Hematopoietic multipotent progenitor cell treated with erythropoietin and hydrocortisone succinate and interleukin-3 and kit ligand, for 4 days (in vitro differentiated cells): Measurements from ENCODE around the gene LRP1B.

ENCODE experiments used
- DNase-seq: peaks from one replicate; pipeline ENCODE4 v3.0.0-alpha.2; 2015

LRP1B gene

DNA sequence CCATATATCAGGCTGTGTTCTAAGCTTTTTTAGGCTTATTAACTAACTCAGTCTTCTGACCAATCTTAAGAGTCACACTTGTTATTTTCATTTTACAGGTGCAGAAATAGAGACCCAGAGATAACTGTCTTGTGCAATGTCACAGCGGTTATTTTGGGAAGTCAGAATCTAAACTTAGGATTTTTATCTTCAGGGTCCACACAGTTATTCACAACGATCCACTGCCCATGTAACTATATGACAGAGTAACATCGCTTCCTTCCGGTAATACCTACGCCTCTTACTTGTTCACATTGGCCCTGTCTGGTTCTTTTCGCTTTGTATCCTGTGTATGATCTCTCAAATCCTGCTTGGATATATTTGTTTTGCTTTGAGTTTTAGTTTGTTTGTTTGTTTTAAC, 631.7 kb downstream of the LRP1B start:
- peak; percentile 46 for DNase-seq

DNA sequence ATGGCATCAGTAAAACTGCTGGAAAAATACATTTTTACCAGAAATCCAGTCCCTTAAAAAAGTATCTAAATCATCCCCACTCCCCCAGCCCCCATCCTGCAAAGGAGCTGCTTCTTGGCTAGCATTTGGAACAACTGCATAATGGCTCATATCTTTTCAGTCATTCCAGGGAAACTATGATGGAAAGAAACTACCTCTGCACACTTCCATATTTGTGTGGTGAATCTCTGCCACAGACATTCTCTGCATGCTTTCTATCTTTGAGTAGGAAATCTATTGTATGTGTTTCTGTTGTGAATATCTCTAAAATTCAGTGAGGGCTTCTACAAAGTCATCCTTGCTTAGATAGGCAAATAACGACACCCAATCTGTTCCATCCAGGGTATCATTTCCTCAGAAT, 632.3 kb downstream of the LRP1B start:
- DNase-seq, result no peak

DNA sequence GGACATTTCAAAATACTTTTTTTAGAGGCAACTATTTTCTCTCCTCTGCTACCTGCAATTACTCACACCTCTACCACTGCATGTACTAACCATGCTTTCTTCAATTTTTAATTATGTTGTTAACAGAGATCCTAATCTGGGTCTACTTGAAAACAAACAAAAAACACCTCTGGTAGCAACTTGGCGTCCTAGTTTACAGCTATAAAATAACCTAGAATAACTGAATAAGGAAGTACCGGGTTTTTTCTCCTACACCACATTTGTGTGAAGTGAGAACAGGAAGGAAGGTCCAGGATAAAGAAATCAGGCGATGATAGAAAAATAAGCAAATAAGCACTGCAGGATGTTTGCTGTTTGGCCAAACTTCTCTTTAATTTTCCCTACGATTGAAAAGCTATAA, 633.5 kb downstream of the LRP1B start:
- DNase-seq, result peak; percentile 52

DNA sequence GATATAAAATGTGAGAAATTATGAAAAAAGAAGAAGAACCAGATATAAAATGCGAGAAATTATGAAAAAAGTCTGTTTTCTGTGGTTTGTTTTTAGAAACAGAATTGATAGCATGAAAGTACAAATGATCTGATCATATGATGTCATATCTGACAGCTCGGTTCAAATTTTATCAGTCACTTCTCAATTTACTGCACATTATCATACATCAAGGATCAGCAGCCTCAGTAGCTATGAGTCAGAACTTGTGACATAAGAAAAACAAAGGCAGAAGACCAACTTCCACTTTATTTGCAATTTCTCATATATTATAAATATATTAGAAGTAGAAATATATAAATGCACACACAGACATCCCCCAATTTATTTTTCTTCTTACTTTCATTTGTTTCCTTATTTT, 634.0 kb downstream of the LRP1B start:
- peak; percentile 53 for DNase-seq

DNA sequence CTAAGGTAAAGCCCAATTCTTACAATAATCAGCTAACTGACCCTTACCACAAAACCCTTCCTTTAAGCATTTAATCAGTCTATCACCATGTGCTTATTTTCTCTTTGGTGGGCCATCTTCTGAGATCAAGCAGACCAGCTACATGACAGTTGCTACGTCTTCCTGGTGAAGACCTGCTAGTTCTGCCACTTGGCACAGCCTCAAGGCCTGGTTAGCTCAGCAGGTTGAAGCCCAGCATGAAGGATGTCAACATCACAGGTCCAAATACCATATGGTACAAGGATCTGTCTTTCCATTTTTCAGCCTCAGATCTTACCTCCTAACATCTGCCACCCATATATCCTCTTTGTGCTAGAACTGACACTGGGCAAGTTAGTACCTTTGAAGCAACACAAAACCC, 636.9 kb downstream of the LRP1B start:
- DNase-seq, result no peak

DNA sequence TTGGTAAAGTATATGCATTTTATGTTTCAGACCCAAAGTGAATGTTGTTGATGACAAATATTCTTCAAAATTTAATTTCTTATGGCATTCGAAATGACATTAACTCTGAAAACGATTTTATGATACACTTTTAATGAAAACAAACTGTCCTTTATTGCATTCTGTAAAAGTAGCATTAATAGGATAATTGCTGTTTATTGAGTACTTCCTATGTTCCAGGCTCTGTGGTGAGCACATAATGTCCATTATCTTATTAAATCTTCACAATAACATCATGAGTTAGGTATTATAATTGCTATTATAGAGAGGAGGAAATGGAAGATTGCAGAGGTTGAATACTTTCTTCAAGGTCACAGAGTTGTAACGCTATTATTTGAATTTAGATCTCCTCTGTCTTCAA, 638.0 kb downstream of the LRP1B start:
- no peak for DNase-seq

DNA sequence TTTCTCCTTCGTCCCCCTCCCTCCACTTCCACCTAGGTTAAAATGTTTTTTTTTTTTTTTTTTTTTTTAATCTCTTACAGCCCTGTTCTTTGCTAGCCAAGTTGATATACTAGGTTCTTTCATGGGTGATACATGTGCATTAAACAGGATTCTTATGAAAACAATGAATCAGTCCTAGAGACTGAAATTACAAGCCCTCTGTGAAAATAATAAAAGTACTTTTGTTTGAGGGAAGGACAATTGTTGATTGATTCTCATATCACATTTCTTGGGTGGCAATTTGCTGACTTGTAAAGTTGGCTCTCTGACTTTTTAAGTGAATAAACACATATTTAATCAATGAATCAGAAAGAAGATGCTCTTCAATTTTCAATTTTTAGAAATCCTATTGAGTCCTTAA, 639.9 kb downstream of the LRP1B start:
- no peak for DNase-seq

DNA sequence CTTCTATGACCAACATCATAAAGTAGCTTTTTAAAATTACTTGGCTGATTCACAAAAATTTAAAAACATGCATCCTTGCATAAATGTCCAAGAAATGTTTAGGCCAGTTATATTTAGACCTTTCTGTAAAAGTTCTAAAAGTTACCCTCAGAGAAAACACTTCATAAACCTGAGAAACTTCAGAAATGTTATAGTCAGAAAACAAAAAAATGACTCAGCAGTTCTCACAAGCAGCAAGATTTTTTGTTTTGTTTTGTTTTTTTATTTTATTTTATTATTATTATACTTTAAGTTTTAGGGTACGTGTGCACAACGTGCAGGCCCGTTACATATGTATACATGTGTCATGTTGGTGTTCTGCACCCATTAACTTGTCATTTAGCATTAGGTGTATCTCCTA, 648.1 kb downstream of the LRP1B start:
- DNase-seq, result no peak

DNA sequence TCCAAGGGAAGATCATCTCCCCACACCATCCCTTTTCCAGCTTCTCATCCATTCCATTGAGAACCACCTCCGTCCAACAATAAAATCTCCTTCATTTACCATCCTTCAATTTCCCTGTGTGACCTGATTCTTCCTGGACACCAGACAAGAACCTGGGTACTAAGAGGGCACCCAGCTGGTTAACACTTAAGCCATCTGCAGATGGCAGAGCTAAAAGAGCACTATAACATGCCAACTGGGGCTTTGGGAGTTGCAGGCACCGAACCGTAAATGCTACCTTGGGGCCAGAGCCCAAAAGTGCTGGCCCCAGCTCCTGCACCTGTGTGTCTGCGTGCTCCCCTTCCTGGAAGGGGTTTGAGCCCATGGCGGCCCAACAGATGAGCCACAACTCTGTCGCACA, 655.0 kb downstream of the LRP1B start:
- no peak for DNase-seq

DNA sequence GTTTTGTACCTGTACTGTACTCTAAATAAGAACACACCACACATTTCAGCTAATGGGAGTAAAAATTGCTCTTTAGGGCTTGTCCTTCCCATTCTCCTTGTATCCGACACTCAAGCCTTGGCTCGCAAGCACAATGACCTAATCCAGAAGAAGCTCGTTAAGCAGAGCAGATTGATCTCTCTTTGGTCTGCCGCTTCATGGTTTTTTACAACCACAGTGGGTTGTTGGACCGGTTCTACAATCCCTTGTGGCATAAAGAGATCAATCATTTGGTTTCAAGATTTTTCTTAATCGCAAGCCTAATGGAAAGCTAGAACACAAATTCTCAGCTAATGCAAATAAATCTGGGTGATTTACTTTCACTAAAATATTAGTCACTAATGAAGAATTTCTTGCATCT, 662.1 kb downstream of the LRP1B start:
- no peak for DNase-seq

DNA sequence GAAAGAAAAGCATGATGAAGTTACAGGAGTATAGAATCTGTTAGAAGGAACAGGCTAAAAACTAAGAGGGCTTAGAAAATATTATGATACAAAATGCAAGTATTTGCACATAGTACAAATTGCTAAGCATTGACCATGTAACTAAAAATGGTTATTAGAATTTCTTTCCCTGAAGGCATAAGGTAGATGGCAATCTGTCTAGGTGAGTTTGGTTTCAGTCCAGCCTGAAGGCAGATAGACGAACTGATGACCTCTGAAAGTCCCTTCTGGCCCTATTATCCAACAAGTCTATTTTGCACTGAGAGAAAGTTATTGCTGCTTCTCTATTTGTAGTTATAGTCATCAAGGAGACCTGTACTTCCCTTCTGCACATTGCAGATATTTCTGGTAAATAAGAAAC, 663.5 kb downstream of the LRP1B start:
- no peak for DNase-seq

DNA sequence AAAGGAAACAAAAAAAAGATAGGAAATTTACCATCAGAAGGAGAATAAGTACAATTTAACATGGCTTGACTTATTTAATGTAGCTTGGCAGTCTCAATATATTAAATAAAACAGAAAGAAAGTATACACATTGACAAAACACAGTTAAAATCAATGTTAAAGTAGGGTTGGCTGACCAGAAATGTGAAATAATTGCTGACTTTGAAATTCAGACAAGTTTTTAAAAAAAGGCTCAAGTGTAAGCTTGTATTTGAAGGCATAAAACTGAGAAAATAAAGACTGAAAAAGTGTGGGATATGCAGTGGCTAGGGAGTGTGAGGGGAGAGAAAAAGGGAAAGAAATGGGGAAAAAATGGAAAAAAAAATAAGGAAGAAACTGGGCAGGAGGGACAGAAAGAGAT, 665.8 kb downstream of the LRP1B start:
- DNase-seq, result no peak

DNA sequence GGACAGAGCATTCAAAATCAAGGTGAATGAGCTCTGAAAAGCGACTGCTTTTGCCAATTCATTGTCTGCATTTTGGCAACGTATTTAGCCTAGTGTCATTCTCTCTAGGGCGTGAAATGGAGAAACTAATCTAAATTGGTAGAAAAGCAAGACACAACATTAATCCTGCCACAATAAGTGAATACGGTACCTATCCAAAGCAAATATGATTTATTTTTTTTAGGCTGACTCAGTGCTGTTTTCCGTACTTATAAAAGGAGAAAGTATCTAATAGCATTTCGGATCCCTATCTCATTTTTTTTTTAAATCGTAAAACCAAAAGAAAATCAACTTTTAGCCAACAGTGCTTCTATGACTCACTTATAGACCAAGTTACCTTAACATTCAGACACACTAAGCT, 672.5 kb downstream of the LRP1B start:
- no peak for DNase-seq

DNA sequence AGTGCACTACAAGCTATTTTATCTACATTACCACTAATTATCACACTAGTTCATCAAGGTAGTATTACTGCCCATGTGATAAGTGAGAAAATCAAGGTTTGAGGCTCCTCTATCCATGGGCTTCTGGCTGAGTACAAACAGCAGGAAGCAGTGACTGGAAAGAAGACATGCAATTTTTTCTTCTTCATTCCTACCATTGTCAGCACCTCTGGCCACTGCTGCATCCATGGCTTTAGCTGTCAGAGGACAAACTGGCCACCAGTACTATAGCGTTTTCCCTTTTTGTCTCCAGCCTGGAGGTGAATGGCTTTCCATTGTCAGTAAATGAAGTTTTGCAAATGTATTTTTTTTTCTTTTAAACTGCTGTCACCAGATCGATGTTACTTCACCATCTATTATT, 674.9 kb downstream of the LRP1B start:
- DNase-seq, result no peak

DNA sequence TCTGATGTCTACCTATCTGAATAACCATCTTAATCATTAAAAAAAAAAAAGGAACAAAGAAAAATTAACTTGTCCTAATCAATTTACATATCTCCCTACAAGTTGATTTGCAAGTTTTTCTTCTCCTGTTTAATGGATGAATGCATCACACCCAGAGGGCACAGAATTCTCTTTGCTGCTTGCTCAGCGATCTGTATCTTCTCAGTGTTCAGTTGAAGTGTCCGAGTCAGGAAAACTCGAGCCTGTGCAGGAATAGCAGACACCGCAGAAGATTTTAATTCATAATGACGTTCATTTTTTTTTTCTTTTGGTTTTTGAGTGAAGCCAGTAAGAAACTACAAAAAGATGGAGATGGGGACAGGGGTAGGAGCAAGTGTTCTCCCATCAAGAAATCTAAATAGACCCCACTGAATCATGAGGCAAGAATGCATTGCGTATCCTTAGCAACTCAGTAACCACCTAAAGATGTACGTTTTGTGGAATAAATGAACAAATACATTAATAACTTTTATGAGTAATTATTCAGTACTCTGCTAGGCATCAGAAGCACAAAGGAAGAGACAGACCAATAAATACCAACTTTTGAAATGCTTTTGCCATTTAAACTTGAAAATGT, 675.5 kb downstream of the LRP1B start:
- no peak for DNase-seq

DNA sequence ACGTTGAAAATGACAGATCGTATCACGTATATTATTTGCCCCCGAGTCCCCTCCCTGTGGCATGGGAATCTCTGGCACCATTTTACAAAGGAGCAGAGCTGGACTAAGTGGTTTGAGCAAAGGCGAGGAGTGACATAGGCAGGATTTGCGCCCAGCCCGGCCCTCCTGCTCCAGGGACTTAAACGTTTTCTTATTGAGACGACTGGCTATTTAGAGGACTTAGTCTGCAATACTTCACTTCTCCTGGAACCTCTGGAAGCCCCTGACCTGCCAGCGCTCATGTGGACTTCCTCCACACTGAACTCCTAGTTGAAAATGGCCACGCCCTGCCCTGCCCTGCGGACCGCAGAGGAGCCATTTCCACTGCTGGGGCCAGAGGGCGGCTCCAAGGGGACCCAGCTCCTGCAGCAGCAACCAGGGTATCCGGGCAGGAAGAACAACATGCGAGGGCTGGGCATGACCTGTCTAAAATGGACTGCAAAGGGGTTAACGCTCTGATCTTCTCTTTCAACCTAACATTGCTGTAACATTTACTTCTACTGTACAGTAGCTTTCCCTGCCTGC, 690.7 kb downstream of the LRP1B start:
- DNase-seq, result no peak

DNA sequence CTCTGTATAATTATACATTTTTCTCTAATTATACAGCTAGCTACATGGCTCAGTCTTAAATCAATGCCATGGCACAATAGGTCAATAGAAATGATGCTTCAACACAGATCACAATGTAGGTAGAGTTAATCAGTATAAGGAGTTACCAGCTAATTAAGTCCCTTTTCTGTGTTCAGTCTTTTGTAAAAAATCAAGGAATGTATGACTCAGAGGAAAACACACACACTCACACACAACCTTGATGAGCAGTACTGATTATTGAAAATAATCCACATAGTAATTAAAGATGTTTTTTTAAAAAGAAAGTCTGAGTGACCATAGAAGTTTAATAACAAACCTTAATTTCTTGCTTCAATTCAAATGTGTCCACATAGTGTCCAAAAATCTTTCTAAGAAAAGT, 691.3 kb downstream of the LRP1B start:
- no peak for DNase-seq

DNA sequence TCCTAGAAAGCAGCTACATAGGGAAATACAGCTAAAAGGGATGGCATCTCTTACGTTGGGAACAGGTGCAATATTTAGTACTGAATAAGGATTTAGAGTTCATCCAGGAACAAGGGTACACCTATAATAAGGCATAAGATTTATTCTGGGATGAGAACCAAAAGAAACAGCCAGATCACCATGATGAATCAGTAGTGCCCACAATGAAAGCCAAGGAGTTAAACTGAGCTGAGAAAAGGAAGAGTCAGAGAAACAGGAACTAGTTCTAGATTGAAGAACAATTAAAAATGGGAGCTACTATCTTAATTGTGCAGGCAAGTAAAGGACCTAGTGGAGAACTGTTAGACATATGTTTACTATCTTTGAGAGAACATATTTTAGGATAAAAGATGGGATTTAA, 692.3 kb downstream of the LRP1B start:
- peak; percentile 3 for DNase-seq

DNA sequence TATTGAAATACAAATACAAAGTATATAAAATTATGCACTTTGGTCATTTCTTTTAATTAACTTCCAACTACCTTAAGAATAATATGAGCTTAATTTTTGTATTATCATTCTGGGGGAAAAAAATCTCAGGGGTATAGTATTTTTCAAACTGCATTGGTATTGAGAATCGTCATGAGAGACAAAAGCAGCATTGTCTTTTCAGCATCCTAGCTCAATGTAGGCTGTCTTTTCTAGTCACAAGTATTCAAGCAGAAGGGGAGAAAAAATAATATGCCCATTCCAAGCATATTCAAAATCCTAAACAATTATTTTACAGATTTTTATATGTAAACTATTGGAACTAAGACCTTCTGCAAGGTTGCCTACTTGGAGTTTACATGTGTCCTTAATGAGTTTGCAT, 693.3 kb downstream of the LRP1B start:
- DNase-seq, result no peak

DNA sequence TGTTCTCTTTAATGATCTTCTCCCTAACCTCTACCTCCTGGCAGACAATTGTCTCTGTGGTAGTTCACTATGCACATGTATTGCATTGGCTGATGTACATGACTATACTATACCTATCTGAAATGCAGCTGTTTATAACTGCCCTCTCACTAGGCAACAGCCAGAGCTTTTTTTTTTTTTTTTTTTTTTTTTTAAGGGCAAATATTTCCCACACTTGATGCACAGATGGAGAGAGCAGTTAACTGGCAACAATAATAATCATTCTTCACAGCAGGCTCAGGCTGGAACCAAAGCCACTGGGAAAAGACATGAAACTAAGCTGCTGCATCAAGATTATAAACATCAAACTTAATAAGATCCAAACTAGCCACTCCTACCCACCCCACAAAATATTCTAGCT, 707.7 kb downstream of the LRP1B start:
- no peak for DNase-seq

DNA sequence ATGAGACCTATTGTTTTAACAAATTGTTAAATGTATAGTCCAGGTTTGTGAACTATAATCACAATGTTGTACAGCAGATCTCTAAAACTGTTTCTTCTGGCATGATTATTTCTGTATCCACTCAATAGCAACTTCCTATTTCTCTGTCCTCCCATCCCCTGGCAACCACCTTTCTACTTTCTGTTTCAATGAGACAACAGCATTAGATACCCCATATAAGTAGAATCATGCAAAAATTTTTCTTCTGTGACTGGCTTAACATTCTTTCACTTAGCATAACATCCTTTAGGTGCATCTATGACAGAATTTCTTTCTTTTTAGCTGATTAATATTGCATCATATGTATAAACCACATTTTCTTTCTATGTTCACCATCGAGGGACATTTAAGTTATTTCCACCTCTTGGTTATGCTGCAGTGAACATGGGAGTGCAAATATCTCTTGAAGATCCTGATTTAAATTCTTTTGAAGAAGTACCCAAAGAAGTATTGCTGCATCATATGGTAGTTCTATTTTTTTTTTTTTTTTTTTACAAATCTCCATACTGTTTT, 713.5 kb downstream of the LRP1B start:
- DNase-seq, result peak; percentile 1

DNA sequence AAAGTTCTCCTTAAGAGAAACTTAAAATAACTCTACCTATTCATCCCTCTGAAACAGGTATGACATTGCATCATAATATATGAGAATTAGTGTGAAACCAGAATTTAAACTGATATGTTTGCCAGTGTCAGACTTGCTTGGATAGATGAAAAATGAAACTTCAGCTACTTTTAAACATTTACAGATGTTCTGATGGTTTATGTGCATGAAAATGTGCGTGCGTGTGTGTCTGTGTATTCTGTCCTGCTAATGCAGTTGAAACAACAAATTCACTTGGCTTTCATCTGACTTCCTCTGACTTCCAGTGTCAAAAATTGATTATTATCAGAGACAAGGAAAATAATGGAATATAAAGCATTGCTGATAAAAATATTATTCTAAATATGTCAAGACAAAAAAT, 719.4 kb downstream of the LRP1B start:
- DNase-seq, result no peak

DNA sequence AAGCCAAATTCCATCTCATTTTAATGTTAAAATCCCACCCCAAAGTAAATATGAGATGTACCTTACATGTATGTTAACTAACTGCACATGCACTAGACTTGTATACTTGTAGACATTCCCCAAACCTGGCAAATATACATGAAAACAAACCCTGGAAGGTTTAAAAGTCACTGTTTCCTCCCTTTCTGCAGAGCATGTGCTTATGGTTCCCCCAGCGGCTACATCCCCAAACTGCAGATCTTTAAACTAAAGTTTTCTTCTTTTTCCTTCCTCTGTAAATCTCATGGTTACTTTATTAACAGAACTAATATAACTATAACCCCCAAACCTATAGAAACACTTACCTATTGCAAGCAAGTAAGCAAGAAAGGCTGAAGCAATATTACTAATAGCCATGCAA, 731.5 kb downstream of the LRP1B start:
- peak; percentile 23 for DNase-seq

DNA sequence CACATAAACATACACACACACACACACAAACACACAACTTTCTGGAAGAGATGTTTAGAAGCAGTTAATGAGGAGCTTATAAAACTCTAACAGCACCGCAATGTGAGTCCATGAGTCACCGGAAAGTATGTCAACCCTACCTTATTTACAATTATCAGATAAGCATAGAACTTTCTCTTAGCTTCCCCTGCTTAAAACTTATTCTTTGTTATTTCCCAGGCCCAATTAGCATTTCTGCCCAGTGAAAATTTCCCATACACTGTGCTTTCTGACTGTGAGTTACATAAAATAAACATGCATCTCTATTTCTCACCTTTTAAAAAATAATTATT, 737.6 kb downstream of the LRP1B start:
- no peak for DNase-seq

DNA sequence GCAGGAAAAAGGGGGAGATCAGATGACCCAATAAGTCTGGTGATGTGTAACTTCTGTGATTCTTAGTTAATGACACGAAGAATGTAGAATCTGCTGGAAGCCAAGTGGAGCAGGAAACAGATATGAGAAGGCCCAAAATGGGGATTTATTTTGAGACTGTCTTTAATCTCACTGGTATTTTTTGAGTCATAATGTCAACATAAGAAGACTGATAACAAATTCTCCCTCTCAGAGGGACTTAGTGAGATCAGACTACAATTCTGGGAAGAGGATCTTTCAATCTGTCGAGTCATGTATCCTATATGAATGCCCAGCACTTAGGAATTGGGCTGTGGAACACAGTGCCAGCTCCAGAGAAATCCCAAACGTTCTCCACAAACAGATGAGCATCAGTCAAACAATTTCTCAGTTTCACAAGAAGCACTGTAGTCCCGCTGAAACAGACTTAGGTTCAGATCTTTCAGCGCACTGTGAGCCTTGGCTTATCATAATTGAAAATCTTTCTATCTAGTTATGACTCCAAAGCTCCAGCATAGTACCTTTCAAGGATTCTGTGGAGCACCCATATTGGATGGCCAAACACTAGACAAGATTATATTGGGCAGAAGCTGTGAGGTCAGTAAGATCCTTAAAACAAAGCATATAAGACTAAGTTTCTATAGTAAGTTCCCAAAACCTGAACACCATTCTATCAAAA, 738.2 kb downstream of the LRP1B start:
- DNase-seq, result no peak
